Vagina (tissue), 2 donors: ENCODE results near the gene ADAMTS18. TPM values are rescaled to one million over a fixed set of nuclear protein-coding genes. Genes with fewer than 3 reads are reported as not detected.
"Not testable (repeated sequence)": the region's sequence is repeated elsewhere in the genome, so short reads cannot be mapped to it uniquely, and the experiment has no call there.

Experiments
- DNase-seq, 2 donors: peaks; one replicate each; pipeline ENCODE4 v3.0.0-alpha.2; 2017; ENCODE audit errors: extremely low spot score in 2 of 2
- H3K27ac ChIP-seq: fragments of 200-600 bp; sonication (generic); one replicate; pipeline ENCODE4 v1.5.1; 2019
- H3K27me3 ChIP-seq: fragments of 200-600 bp; sonication (generic); one replicate; pipeline ENCODE4 v1.5.1; 2019
- H3K36me3 ChIP-seq, 2 donors: fragments of 200-600 bp; sonication (generic); one replicate each; pipeline ENCODE4 v1.5.1; 2017 to 2019
- H3K4me1 ChIP-seq: fragments of 200-600 bp; sonication (generic); one replicate; pipeline ENCODE4 v1.5.1; 2019
- H3K4me3 ChIP-seq, 2 donors: fragments of 200-600 bp; sonication (generic); 1 replicate in 1 of 2; 2 replicates in 1 of 2; pipeline ENCODE4 v1.5.1; 2016 to 2019
- H3K9me3 ChIP-seq: fragments of 200-600 bp; sonication (generic); one replicate; pipeline ENCODE4 v1.5.1; 2019
- CTCF ChIP-seq, 3 experiments: fragments of 450-650 bp in 2 of 3; fragments of 200-600 bp in 1 of 3; sonication (generic) in 1 of 3; IDR thresholded peaks; one replicate each; pipeline ENCODE4 v1.5.1; 2017 to 2019; ENCODE audit warnings: antibody characterized with exemption in 3 of 3, mild to moderate bottlenecking in 2 of 3, moderate library complexity in 2 of 3
- POLR2A ChIP-seq, 2 donors: fragments of 450-650 bp; IDR thresholded peaks; one replicate each; pipeline ENCODE4 v1.6.1; 2017; ENCODE audit warnings: antibody characterized with exemption in 2 of 2, mild to moderate bottlenecking in 2 of 2, moderate library complexity in 2 of 2
- POLR2AphosphoS5 ChIP-seq, 2 donors: sonication (generic); formaldehyde crosslinking; IDR thresholded peaks; one replicate each; pipeline ENCODE4 v1.9.0; 2017; ENCODE audit warnings: antibody characterized with exemption in 2 of 2, mild to moderate bottlenecking in 2 of 2, low read depth in 1 of 2; ENCODE audit not compliant: insufficient read depth in 1 of 2
- intact Hi-C: fragments of 100-400 bp; cut with DNase I; formaldehyde crosslinking; loops from one replicate; pipeline ENCODE4 v1.15.1; 2023
- total RNA-seq: library from RNA; depleted of rRNA; stranded (reverse); fragments of >200 nt; gene quantifications from one replicate; pipeline ENCODE4 v1.2.3, GENCODE V29; 2016

Gene ADAMTS18
- total RNA-seq, 1 donor from 2014 or later = 0.25 TPM

GRCh38 chr16:77468831-77469230 lies 34.0 kb upstream of the ADAMTS18 start:
- Histone ChIP-seq H3K27ac (no peak overlapping the region), H3K4me1 (peaks cover 30% of the 10 kb centered on the region), H3K4me3 (no peak overlapping the region), H3K27me3 (no peaks in the 10 kb centered on the region), H3K9me3 (no peaks in the 10 kb centered on the region), H3K36me3 (no peaks in the 10 kb centered on the region)
- TF ChIP-seq POLR2A (IDR thresholded peaks at IDR 0.05) (no peak), POLR2AphosphoS5 (IDR thresholded peaks at IDR 0.05; ENCODE audit: insufficient read depth in 1 of 2, low read depth in 1 of 2) (no peak), CTCF (IDR thresholded peaks at IDR 0.05) (no peak)
- DNase-seq = no peak
- intact Hi-C loops = no loop called here

DNA sequence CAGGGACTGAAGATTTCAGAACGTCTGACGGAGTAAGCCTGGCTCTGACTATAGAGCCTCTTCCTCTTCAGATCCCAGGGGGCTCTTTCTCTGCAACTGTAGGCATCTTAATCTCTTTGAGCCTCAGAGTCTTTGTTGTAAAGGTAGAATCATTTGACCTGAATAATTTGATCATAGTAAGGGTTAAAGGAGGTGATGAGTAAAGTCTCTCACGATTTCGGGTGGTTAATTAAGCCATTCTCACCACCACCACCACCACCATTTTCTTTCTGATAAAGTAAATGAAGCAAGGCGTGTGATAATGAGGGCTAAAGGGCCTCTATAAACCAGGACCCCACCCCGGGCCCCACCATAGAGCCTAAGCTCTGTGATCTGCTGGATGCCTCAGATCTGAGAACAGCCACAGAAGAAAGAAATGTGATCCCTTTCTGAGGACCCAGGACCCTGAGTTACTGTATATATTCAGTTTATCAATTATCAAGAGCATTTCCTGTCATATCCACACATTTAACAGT lies 33.0 kb upstream of the ADAMTS18 start:
- H3K27me3 ChIP-seq = no peaks in the 10 kb centered on the region
- DNase-seq = no peak
- H3K27ac ChIP-seq = no peak overlapping the region
- H3K4me3 ChIP-seq = no peak overlapping the region
- H3K9me3 ChIP-seq = no peaks in the 10 kb centered on the region
- peaks cover 30% of the 10 kb centered on the region for H3K4me1 ChIP-seq
- intact Hi-C loops = no loop called here
- no peak for TF ChIP-seq POLR2AphosphoS5 (IDR thresholded peaks at IDR 0.05; ENCODE audit: insufficient read depth in 1 of 2, low read depth in 1 of 2)
- no peak for TF ChIP-seq CTCF (IDR thresholded peaks at IDR 0.05)
- no peak for TF ChIP-seq POLR2A (IDR thresholded peaks at IDR 0.05)
- no peaks in the 10 kb centered on the region for H3K36me3 ChIP-seq

GRCh38 chr16:77463659-77464058 lies 28.8 kb upstream of the ADAMTS18 start:
- H3K9me3 ChIP-seq, DNase-seq, H3K4me1 ChIP-seq, H3K27ac ChIP-seq, H3K4me3 ChIP-seq, H3K36me3 ChIP-seq, intact Hi-C loops, H3K27me3 ChIP-seq: not testable (repeated sequence)

GRCh38 chr16:77462894-77463293 lies 28.1 kb upstream of the ADAMTS18 start:
- intact Hi-C loops = no loop called here
- no peaks in the 10 kb centered on the region for H3K36me3 ChIP-seq
- H3K4me3 ChIP-seq = no peak overlapping the region
- no peak for TF ChIP-seq POLR2AphosphoS5 (IDR thresholded peaks at IDR 0.05; ENCODE audit: insufficient read depth in 1 of 2, low read depth in 1 of 2)
- TF ChIP-seq CTCF (IDR thresholded peaks at IDR 0.05) = no peak
- TF ChIP-seq POLR2A (IDR thresholded peaks at IDR 0.05) = no peak
- no peak overlapping the region for H3K27ac ChIP-seq
- DNase-seq = no peak
- H3K4me1 ChIP-seq = peaks cover 2% of the 10 kb centered on the region
- no peaks in the 10 kb centered on the region for H3K27me3 ChIP-seq
- H3K9me3 ChIP-seq = no peaks in the 10 kb centered on the region

DNA sequence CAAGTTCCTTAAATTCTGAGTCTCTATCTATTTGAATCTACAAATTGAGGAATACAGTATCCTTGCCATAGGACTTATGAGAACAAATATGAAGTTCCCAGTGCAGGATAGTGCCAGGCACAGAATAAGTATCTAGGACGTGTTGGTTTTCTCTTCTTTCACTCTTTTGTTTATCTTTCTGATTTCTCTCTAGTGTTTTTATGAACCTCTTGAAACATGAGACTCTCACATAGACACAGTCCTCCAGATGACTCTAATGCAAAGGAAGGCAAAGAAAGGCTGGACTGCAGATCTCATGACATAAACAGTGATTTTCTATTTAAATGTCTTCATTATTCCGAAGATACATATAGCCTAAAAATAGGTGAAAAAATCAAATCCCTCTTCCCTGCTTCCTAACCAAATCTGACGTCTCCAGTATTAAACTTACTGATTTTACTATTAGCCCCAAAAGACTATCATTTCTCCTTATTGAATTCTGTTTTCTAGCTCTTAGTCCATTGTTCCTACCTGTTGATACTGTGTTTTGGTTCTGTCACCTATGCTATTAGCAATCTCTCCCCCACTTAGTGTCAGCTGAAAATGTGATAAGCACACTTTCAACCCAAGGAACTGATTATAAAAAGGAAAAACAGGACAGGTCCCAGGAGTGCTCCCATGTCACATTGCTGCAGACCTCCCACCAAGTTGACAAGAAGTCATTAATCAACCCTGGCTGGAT lies 24.9 kb upstream of the ADAMTS18 start:
- TF ChIP-seq POLR2AphosphoS5 (IDR thresholded peaks at IDR 0.05; ENCODE audit: insufficient read depth in 1 of 2, low read depth in 1 of 2) (no peak), CTCF (IDR thresholded peaks at IDR 0.05) (no peak), POLR2A (IDR thresholded peaks at IDR 0.05) (no peak)
- Histone ChIP-seq H3K27me3 (no peaks in the 10 kb centered on the region), H3K9me3 (no peaks in the 10 kb centered on the region), H3K4me3 (no peak overlapping the region), H3K36me3 (no peaks in the 10 kb centered on the region), H3K27ac (no peak overlapping the region), H3K4me1 (no peaks in the 10 kb centered on the region)
- intact Hi-C loops = no loop called here
- DNase-seq = no peak
